PC-3 (cell line): ENCODE data around the gene KBTBD7.

Experiments used
- EZH2 ChIP-seq: fragments of 300-600 bp; sonication (generic); IDR thresholded peaks from one replicate; pipeline ENCODE4 v1.6.1; 2017; ENCODE audit warnings: antibody characterized with exemption, mild to moderate bottlenecking, low read length; ENCODE audit not compliant: unreplicated experiment
- TF ChIP-seq, protein P1 (sequence below): fragments of 300-600 bp; sonication (generic); conservative IDR thresholded peaks from 2 replicates; pipeline ENCODE4 v1.5.1; 2017; ENCODE audit warnings: antibody characterized with exemption, low read depth, mild to moderate bottlenecking, low read length

DNA sequence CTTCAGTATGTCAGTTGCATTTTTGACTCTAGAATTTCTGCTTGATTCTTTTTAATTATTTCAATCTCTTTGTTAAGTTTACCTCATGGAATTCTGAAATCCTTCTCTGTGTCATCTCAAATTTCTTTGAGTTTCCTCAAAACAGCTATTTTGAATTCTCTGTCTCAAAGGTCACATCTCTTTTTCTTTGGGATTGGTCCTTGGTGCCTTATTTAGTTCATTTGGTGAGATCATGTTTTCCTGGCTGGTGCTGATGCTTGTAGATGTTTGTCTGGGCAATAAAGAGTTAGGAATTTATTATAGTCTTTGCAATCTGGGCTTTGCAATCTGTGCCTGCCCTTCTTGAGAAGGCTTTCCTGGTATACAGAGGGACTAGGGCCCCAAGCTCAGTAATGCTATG is 18.5 kb upstream of the KBTBD7 start:
- TF ChIP-seq, protein P1, sequence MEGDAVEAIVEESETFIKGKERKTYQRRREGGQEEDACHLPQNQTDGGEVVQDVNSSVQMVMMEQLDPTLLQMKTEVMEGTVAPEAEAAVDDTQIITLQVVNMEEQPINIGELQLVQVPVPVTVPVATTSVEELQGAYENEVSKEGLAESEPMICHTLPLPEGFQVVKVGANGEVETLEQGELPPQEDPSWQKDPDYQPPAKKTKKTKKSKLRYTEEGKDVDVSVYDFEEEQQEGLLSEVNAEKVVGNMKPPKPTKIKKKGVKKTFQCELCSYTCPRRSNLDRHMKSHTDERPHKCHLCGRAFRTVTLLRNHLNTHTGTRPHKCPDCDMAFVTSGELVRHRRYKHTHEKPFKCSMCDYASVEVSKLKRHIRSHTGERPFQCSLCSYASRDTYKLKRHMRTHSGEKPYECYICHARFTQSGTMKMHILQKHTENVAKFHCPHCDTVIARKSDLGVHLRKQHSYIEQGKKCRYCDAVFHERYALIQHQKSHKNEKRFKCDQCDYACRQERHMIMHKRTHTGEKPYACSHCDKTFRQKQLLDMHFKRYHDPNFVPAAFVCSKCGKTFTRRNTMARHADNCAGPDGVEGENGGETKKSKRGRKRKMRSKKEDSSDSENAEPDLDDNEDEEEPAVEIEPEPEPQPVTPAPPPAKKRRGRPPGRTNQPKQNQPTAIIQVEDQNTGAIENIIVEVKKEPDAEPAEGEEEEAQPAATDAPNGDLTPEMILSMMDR = no peak
- no peak for TF ChIP-seq EZH2
